ENCODE results near the gene CCDC85A. TPM values are rescaled to one million over a fixed set of nuclear protein-coding genes. Genes with fewer than 3 reads are reported as not detected.

The CCDC85A gene
- total and polyA plus RNA-seq, 2 of the 4 experiments (the other 2 are of a cell fraction) = 1.1 to 2.2 TPM

GRCh38 chr2:56386657-56387056, 202.9 kb downstream of the CCDC85A start:
- Histone ChIP-seq H3K4me2 (ENCODE audit: low read depth, low read length) (no peak overlapping the region), H3K4me1 (ENCODE audit: control insufficient read depth, insufficient read depth, low read length) (no peaks in the 10 kb centered on the region), H2BK15ac (ENCODE audit: low read depth, low read length) (no peak overlapping the region), H3K14ac (replicated peaks; ENCODE audit: low read depth, low read length) (no peak overlapping the region), H2BK20ac (ENCODE audit: low read depth, low read length) (no peak overlapping the region), H2BK5ac (ENCODE audit: low read depth, low read length, poor library complexity, severe bottlenecking) (no peak overlapping the region), H3K79me1 (ENCODE audit: low read depth in 1 of 2, low read length in 2 of 2) (no peaks in the 10 kb centered on the region), H3K4ac (ENCODE audit: low read depth, low read length) (no peak overlapping the region), H3K56ac (ENCODE audit: extremely low read depth, insufficient read depth, low read length) (no peak overlapping the region), H3K27me3 (ENCODE audit: control insufficient read depth, insufficient read depth, low read length) (no peaks in the 10 kb centered on the region), H3K9ac (ENCODE audit: low read depth, low read length) (no peak overlapping the region), H2AK9ac (replicated peaks; ENCODE audit: low read depth, low read length, poor library complexity) (no peak overlapping the region), H2BK120ac (ENCODE audit: low read depth, low read length) (no peak overlapping the region), H3K23ac (ENCODE audit: low read depth, low read length) (no peak overlapping the region), H3K18ac (ENCODE audit: low read depth, low read length) (no peak overlapping the region), H2AFZ (replicated peaks; ENCODE audit: low read length, poor library complexity) (no peak overlapping the region), H4K91ac (ENCODE audit: insufficient read depth, low read depth, low read length) (no peak overlapping the region), H3K9me3 (ENCODE audit: control insufficient read depth, insufficient read depth, low read length) (0 out of 2 replicates have a peak, but pooled peaks cover 2% of the 10 kb centered on the region), H4K20me1 (ENCODE audit: insufficient read depth, low read length) (no peaks in the 10 kb centered on the region), H4K5ac (ENCODE audit: low read depth, low read length) (no peak overlapping the region), H3K9me1 (ENCODE audit: insufficient read depth, low read length) (no peaks in the 10 kb centered on the region), H4K8ac (ENCODE audit: low read depth in 2 of 2, low read length in 2 of 2) (no peak overlapping the region), H3K27ac (ENCODE audit: insufficient read depth, low read length) (no peak overlapping the region), H2AK5ac (ENCODE audit: low read depth, low read length) (no peak overlapping the region), H3K36me3 (ENCODE audit: control insufficient read depth, insufficient read depth, low read length) (no peaks in the 10 kb centered on the region), H3K4me3 (ENCODE audit: insufficient read depth, low read depth, low read length) (no peak overlapping the region)
- dilution Hi-C loops (cut with HindIII; ENCODE audit: low sequenced_read_pairs, unreplicated experiment) = no loop called here
- no peak for TF ChIP-seq MAFK (IDR thresholded peaks at IDR 0.05; ENCODE audit: low read depth, low read length)
- no peak for TF ChIP-seq RFX5 (IDR thresholded peaks at IDR 0.05; ENCODE audit: low read depth, low read length)
- TF ChIP-seq CHD1 (IDR thresholded peaks at IDR 0.05; ENCODE audit: low read depth, low read length) = no peak
- no peak for TF ChIP-seq SMC3 (IDR thresholded peaks at IDR 0.05; ENCODE audit: low read depth, low read length)
- no peak for TF ChIP-seq MXI1 (IDR thresholded peaks at IDR 0.05; ENCODE audit: borderline replicate concordance, low read depth, low read length)
- no peak for TF ChIP-seq POLR2A (IDR thresholded peaks at IDR 0.05; ENCODE audit: low read depth, low read length)
- no peak for TF ChIP-seq ELK1 (IDR thresholded peaks at IDR 0.05; ENCODE audit: borderline replicate concordance, low read depth, low read length)
- TF ChIP-seq NFE2L2 (IDR thresholded peaks at IDR 0.05; ENCODE audit: low read depth, low read length) = no peak
- no peak for TF ChIP-seq FOS (IDR thresholded peaks at IDR 0.05; ENCODE audit: low read depth, low read length)
- no peak for TF ChIP-seq RAD21 (IDR thresholded peaks at IDR 0.05; ENCODE audit: low read length)
- TF ChIP-seq BHLHE40 (IDR thresholded peaks at IDR 0.05; ENCODE audit: low read depth, low read length) = no peak
- no peak for TF ChIP-seq RCOR1 (IDR thresholded peaks at IDR 0.05; ENCODE audit: insufficient replicate concordance, low read length)
- no peak for TF ChIP-seq CEBPB (IDR thresholded peaks at IDR 0.05; ENCODE audit: low read depth, low read length)
- no peak for TF ChIP-seq USF2 (IDR thresholded peaks at IDR 0.05; ENCODE audit: low read depth, low read length)
- no peak for TF ChIP-seq CTCF (conservative IDR thresholded peaks at IDR 0.05; ENCODE audit: low read depth, low read length)
- no peak for TF ChIP-seq MAZ (IDR thresholded peaks at IDR 0.05; ENCODE audit: borderline replicate concordance, low read depth, low read length)
- no CpG with 5 or more reads among the region's 1 CpG for WGBS, 2 experiments (ENCODE audit: extremely low coverage in 2 of 2, insufficient read length in 1 of 2)
- ChIA-PET POLR2A (ENCODE audit: unreplicated experiment) (no interaction called here), CTCF (no interaction called here)
- in situ Hi-C loops (cut with MboI; ENCODE audit: low sequenced_read_pairs) = no loop called here
- intact Hi-C loops (cut with micrococcal nuclease) = no loop called here
- ATAC-seq (ENCODE audit: low read depth) = no peak
- DNase-seq = no peak
- BruUV-seq (replicated peaks) = no TSS peak

Data from IMR-90 (cell line).